ENCODE data around the gene HSPA4.

- TF ChIP-seq CTCF (IDR thresholded peaks at IDR 0.05) (no peak), ZFX (IDR thresholded peaks at IDR 0.05; ENCODE audit: borderline replicate concordance) (no peak)
Measured at GRCh38 chr5:133119233-133119711, 67.5 kb downstream of the HSPA4 start.
